H9 (cell line): ENCODE measurements around the gene RUNX2. TPM values are rescaled to one million over a fixed set of nuclear protein-coding genes. Genes with fewer than 3 reads are reported as not detected.

Source experiments
- DNase-seq: peaks from one replicate; pipeline ENCODE4 v3.0.0-alpha.2; 2017
- H2AFZ ChIP-seq: one replicate; pipeline ENCODE4 v1.6.1; 2013; ENCODE audit warnings: mild to moderate bottlenecking, low read length, control low read depth, moderate library complexity
- H2AK5ac ChIP-seq: 2 replicates; pipeline ENCODE4 v1.6.1; 2013; ENCODE audit warnings: low read length, control low read depth, mixed read lengths; ENCODE audit not compliant: insufficient read length
- H2BK120ac ChIP-seq: one replicate; pipeline ENCODE4 v1.6.1; 2013; ENCODE audit warnings: low read depth, mild to moderate bottlenecking, low read length, control low read depth, inconsistent platforms; ENCODE audit not compliant: poor library complexity, severe bottlenecking
- H2BK12ac ChIP-seq: 2 replicates; pipeline ENCODE4 v1.6.1; 2013; ENCODE audit warnings: low read length, control low read depth, mixed read lengths, low read depth; ENCODE audit not compliant: insufficient read length
- H2BK15ac ChIP-seq: 2 replicates; pipeline ENCODE4 v1.6.1; 2013; ENCODE audit warnings: low read depth, low read length, control low read depth
- H2BK20ac ChIP-seq: one replicate; pipeline ENCODE4 v1.6.1; 2013; ENCODE audit warnings: low read depth, mild to moderate bottlenecking, low read length, control low read depth, inconsistent platforms; ENCODE audit not compliant: poor library complexity, severe bottlenecking
- H2BK5ac ChIP-seq: 2 replicates; pipeline ENCODE4 v1.6.1; 2013; ENCODE audit warnings: low read length, control low read depth, mixed read lengths; ENCODE audit not compliant: insufficient read length
- H3K14ac ChIP-seq: 2 replicates; pipeline ENCODE4 v1.6.1; 2013; ENCODE audit warnings: low read length, control low read depth; ENCODE audit not compliant: insufficient read depth
- H3K18ac ChIP-seq: 2 replicates; pipeline ENCODE4 v1.6.1; 2013; ENCODE audit warnings: low read depth, mild to moderate bottlenecking, mixed read lengths, low read length, control low read depth; ENCODE audit not compliant: insufficient read length
- H3K23ac ChIP-seq: 2 replicates; pipeline ENCODE4 v1.6.1; 2013; ENCODE audit warnings: low read length, control low read depth, mixed read lengths, low read depth; ENCODE audit not compliant: insufficient read length
- H3K23me2 ChIP-seq: 2 replicates; pipeline ENCODE4 v1.6.1; 2013; ENCODE audit warnings: low read depth, mild to moderate bottlenecking, mixed read lengths, low read length, control low read depth; ENCODE audit not compliant: insufficient read length, poor library complexity, severe bottlenecking
- H3K27ac ChIP-seq: 2 replicates; pipeline ENCODE4 v1.5.1; 2013; ENCODE audit warnings: low read length, control low read depth, mixed read lengths, low read depth; ENCODE audit not compliant: insufficient read length
- H3K27me3 ChIP-seq: 2 replicates; pipeline ENCODE4 v1.6.1; 2013; ENCODE audit warnings: low read length, control low read depth, inconsistent platforms; ENCODE audit not compliant: insufficient read depth
- H3K4ac ChIP-seq: 2 replicates; pipeline ENCODE4 v1.6.1; 2013; ENCODE audit warnings: low read depth, mild to moderate bottlenecking, control low read depth, inconsistent platforms, low read length, moderate library complexity
- H3K4me1 ChIP-seq: 2 replicates; pipeline ENCODE4 v1.6.1; 2013; ENCODE audit warnings: low read length, control low read depth, inconsistent platforms; ENCODE audit not compliant: insufficient read depth
- H3K4me2 ChIP-seq: 2 replicates; pipeline ENCODE4 v1.6.1; 2013; ENCODE audit warnings: low read length, control low read depth, mixed read lengths; ENCODE audit not compliant: insufficient read length, insufficient read depth
- H3K56ac ChIP-seq: 2 replicates; pipeline ENCODE4 v1.6.1; 2013; ENCODE audit warnings: low read depth, mild to moderate bottlenecking, mixed read lengths, low read length, control low read depth; ENCODE audit not compliant: insufficient read length
- H3K79me1 ChIP-seq: 2 replicates; pipeline ENCODE4 v1.6.1; 2013; ENCODE audit warnings: low read depth, mild to moderate bottlenecking, moderate library complexity, low read length, control low read depth, inconsistent platforms; ENCODE audit not compliant: insufficient read depth, poor library complexity, severe bottlenecking
- H3K79me2 ChIP-seq: 2 replicates; pipeline ENCODE4 v1.6.1; 2013; ENCODE audit warnings: low read length, control low read depth, inconsistent platforms; ENCODE audit not compliant: insufficient read depth
- H3K9ac ChIP-seq: 2 replicates; pipeline ENCODE4 v1.6.1; 2013; ENCODE audit warnings: low read length, control low read depth, mixed read lengths; ENCODE audit not compliant: insufficient read length; ENCODE audit errors: extremely low read depth
- H3K9me3 ChIP-seq: one replicate; pipeline ENCODE4 v1.6.1; 2013; ENCODE audit warnings: low read depth, low read length, inconsistent platforms; ENCODE audit not compliant: control insufficient read depth
- H3T11ph ChIP-seq: one replicate; pipeline ENCODE4 v1.6.1; 2013; ENCODE audit warnings: mild to moderate bottlenecking, low read length, control low read depth, inconsistent platforms
- H4K20me1 ChIP-seq: one replicate; pipeline ENCODE4 v1.6.1; 2013; ENCODE audit not compliant: control insufficient read depth, insufficient read length, insufficient read depth
- H4K5ac ChIP-seq: 2 replicates; pipeline ENCODE4 v1.6.1; 2013; ENCODE audit warnings: low read depth, mild to moderate bottlenecking, mixed read lengths, low read length, control low read depth; ENCODE audit not compliant: insufficient read length
- H4K8ac ChIP-seq: replicated peaks from 2 replicates; pipeline ENCODE4 v1.6.1; 2013; ENCODE audit warnings: low read length, control low read depth, mixed read lengths, low read depth; ENCODE audit not compliant: insufficient read length
- H4K91ac ChIP-seq: 2 replicates; pipeline ENCODE4 v1.6.1; 2013; ENCODE audit warnings: low read depth, mild to moderate bottlenecking, moderate library complexity, mixed read lengths, low read length, control low read depth; ENCODE audit not compliant: insufficient read length
- H3K27ac Mint-ChIP-seq, 3 experiments: 2 replicates in 2 of 3; 3 replicates in 1 of 3; pipeline ENCODE4 v1.8.0; 2020 to 2021; ENCODE audit warnings: mixed read lengths in 3 of 3, mild to moderate bottlenecking in 1 of 3, moderate library complexity in 1 of 3
- H3K27me3 Mint-ChIP-seq: 2 replicates; pipeline ENCODE4 v1.8.0; 2021; ENCODE audit warnings: low read depth, mild to moderate bottlenecking, moderate library complexity, mixed read lengths
- H3K36me3 Mint-ChIP-seq, 3 experiments: 2 replicates in 2 of 3; 3 replicates in 1 of 3; pipeline ENCODE4 v1.8.0; 2020 to 2021; ENCODE audit warnings: low read depth in 3 of 3, mixed read lengths in 3 of 3; ENCODE audit not compliant: insufficient read depth in 1 of 3
- H3K4me1 Mint-ChIP-seq, 2 experiments: 2 replicates each; pipeline ENCODE4 v1.8.0; 2020; ENCODE audit warnings: mixed read lengths in 2 of 2
- H3K4me3 Mint-ChIP-seq, 2 experiments: 2 replicates in 1 of 2; 3 replicates in 1 of 2; pipeline ENCODE4 v1.8.0; 2020 to 2021; ENCODE audit warnings: mild to moderate bottlenecking in 2 of 2, mixed read lengths in 2 of 2, moderate library complexity in 1 of 2
- H3K9me3 Mint-ChIP-seq, 2 experiments: 2 replicates in 1 of 2; 3 replicates in 1 of 2; pipeline ENCODE4 v1.8.0; 2020; ENCODE audit warnings: mild to moderate bottlenecking in 2 of 2, mixed read lengths in 2 of 2, moderate library complexity in 1 of 2
- WGBS: extraction: QIAGEN DNeasy Blood & Tissue Kit; methylation state at CpG from one replicate; pipeline ENCODE4 v1.1.7; 2013; ENCODE audit warnings: missing lambda C conversion rate, low lambda C conversion rate, mixed read lengths; ENCODE audit not compliant: insufficient read length; ENCODE audit errors: extremely low coverage; 5-methylcytosine and 5-hydroxymethylcytosine counted together
- total RNA-seq: library from RNA; stranded (reverse); gene quantifications from 2 replicates; pipeline ENCODE4 v1.2.1, GENCODE V29; 2021
- TF ChIP-seq, protein P1 (sequence below): fragments of 200-600 bp; sonication (generic); conservative IDR thresholded peaks from 3 replicates; pipeline ENCODE4 v1.8.0; 2021; ENCODE audit warnings: antibody characterized with exemption, mild to moderate bottlenecking

Gene RUNX2
- total RNA-seq, 1 experiment from 2014 or later: 0.15 TPM

GRCh38 chr6:45351076-45351475 is 22.9 kb downstream of the RUNX2 start:
- no peak overlapping the region for H3K27ac Mint-ChIP-seq

More at GRCh38 chr6:45351076-45351475, 22.9 kb downstream of the RUNX2 start:
- H2AK5ac ChIP-seq: no peak overlapping the region
- H3T11ph ChIP-seq: no peak overlapping the region
- no peaks in the 10 kb centered on the region for H4K20me1 ChIP-seq
- whole genome bisulfite sequencing: no CpG with 5 or more reads among the region's 3 CpGs
- no peaks in the 10 kb centered on the region for H3K79me2 ChIP-seq
- DNase-seq: no peak
- no peaks in the 10 kb centered on the region for H3K79me1 ChIP-seq
- H3K18ac ChIP-seq: no peak overlapping the region
- H3K14ac ChIP-seq: no peak overlapping the region
- H3K27me3 Mint-ChIP-seq: no peaks in the 10 kb centered on the region
- H3K4ac ChIP-seq: no peak overlapping the region
- no peak overlapping the region for H2AFZ ChIP-seq
- TF ChIP-seq, protein P1, sequence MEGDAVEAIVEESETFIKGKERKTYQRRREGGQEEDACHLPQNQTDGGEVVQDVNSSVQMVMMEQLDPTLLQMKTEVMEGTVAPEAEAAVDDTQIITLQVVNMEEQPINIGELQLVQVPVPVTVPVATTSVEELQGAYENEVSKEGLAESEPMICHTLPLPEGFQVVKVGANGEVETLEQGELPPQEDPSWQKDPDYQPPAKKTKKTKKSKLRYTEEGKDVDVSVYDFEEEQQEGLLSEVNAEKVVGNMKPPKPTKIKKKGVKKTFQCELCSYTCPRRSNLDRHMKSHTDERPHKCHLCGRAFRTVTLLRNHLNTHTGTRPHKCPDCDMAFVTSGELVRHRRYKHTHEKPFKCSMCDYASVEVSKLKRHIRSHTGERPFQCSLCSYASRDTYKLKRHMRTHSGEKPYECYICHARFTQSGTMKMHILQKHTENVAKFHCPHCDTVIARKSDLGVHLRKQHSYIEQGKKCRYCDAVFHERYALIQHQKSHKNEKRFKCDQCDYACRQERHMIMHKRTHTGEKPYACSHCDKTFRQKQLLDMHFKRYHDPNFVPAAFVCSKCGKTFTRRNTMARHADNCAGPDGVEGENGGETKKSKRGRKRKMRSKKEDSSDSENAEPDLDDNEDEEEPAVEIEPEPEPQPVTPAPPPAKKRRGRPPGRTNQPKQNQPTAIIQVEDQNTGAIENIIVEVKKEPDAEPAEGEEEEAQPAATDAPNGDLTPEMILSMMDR: no peak
- H3K4me1 Mint-ChIP-seq: peaks cover 0 to 8% of the 10 kb centered on the region in 2 experiments; a peak in 3 of 4 replicates
- no peak overlapping the region for H2BK15ac ChIP-seq
- no peak overlapping the region for H3K4me3 Mint-ChIP-seq
- no peak overlapping the region for H4K91ac ChIP-seq
- no peak overlapping the region for H3K23ac ChIP-seq
- H4K5ac ChIP-seq: no peak overlapping the region
- no peak overlapping the region for H3K27ac ChIP-seq
- H3K4me2 ChIP-seq: no peak overlapping the region
- H3K27me3 ChIP-seq: no peaks in the 10 kb centered on the region
- H3K23me2 ChIP-seq: no peaks in the 10 kb centered on the region
- no peak overlapping the region for H2BK12ac ChIP-seq
- no peak overlapping the region for H2BK20ac ChIP-seq
- no peak overlapping the region for H2BK120ac ChIP-seq
- H3K9ac ChIP-seq: no peak overlapping the region
- no peaks in the 10 kb centered on the region for H3K4me1 ChIP-seq
- no peaks in the 10 kb centered on the region for H3K36me3 Mint-ChIP-seq
- H3K9me3 Mint-ChIP-seq: no peaks in the 10 kb centered on the region
- no peak overlapping the region for H3K56ac ChIP-seq
- H3K9me3 ChIP-seq: no peaks in the 10 kb centered on the region
- no peak overlapping the region for H4K8ac ChIP-seq
- no peak overlapping the region for H2BK5ac ChIP-seq
